OCI-LY7 (cell line): Measurements from ENCODE around the gene C1orf167.

Experiments
- CTCF ChIP-seq: fragments of 200-600 bp; sonication (generic); conservative IDR thresholded peaks from 2 replicates; pipeline ENCODE4 v1.5.1; 2014; ENCODE audit warnings: mild to moderate bottlenecking, antibody characterized with exemption, low read length, moderate library complexity, mixed read lengths
- EZH2phosphoT487 ChIP-seq: fragments of 200-600 bp; sonication (generic); IDR thresholded peaks from 2 replicates; pipeline ENCODE4 v1.6.1; 2018; ENCODE audit warnings: low read depth, borderline replicate concordance, mild to moderate bottlenecking, mixed run types, antibody characterized with exemption, low read length, moderate library complexity, mixed read lengths

- TF ChIP-seq CTCF: no peak
- no peak for TF ChIP-seq EZH2phosphoT487
These were observed 25.9 kb downstream of the C1orf167 start for GRCh38 chr1:11787804-11788436.
